ENCODE data around the gene SIK2.

The SIK2 gene

GRCh38 chr11:111730871-111731591 is 128.8 kb downstream of the SIK2 start:
- DNase-seq (ENCODE audit: low spot score) = peak; percentile 27

GRCh38 chr11:111731821-111732220 is 129.6 kb downstream of the SIK2 start:
- no peak for DNase-seq (ENCODE audit: low spot score)

- DNase-seq (ENCODE audit: low spot score) = peak; percentile 82
These were observed 130.8 kb downstream of the SIK2 start for GRCh38 chr11:111733016-111733415.

GRCh38 chr11:111733611-111734088 is 131.4 kb downstream of the SIK2 start:
- DNase-seq (ENCODE audit: low spot score) = peak; percentile 29

- peak; percentile 15 for DNase-seq (ENCODE audit: low spot score)
These were observed 132.1 kb downstream of the SIK2 start for GRCh38 chr11:111734101-111734953.

GRCh38 chr11:111734954-111735261 is 132.7 kb downstream of the SIK2 start:
- DNase-seq (ENCODE audit: low spot score) = no peak

GRCh38 chr11:111735262-111736116 is 133.2 kb downstream of the SIK2 start:
- DNase-seq (ENCODE audit: low spot score) = peak; percentile 91

GRCh38 chr11:111736181-111736590 is 133.9 kb downstream of the SIK2 start:
- peak; percentile 70 for DNase-seq (ENCODE audit: low spot score)

DNA sequence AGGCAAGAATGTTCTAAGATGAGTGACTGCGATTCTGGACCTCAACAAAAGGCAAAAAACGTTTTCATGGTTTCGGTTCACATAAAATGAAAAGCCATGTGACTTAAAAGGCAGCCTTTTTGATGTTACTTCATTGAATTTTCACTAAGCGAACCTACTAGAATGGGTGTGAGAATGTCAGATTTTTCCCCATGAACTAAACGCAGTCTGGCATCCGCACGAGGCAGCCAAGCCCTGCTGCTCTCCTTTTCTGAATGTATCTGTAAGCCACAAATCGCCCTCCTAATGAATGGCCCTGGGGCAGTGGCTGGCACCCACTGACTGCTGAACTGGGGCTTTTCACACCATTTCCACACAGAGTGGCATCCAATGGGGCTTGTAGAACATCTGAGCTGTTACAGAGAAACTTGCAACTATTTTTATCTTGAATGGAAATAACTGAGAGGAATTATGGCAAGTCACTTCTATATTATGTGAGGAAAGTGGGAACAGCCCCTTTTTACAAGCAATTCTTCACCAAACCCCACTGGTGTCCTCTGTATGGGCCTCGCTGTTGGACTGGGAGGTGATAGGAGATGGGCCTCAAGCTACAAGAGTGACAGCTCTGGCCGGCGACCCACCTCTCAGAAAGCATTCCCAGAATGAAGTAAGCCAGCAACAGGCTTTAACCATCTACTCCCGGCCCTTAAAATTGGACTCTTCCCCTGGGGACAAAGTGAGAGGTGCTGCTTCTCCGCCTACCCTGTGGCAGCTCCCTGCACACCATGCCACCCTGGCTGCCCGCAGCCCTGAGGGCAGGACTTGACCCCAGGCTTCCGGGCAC is 134.6 kb downstream of the SIK2 start:
- no peak for DNase-seq (ENCODE audit: low spot score)

DNA sequence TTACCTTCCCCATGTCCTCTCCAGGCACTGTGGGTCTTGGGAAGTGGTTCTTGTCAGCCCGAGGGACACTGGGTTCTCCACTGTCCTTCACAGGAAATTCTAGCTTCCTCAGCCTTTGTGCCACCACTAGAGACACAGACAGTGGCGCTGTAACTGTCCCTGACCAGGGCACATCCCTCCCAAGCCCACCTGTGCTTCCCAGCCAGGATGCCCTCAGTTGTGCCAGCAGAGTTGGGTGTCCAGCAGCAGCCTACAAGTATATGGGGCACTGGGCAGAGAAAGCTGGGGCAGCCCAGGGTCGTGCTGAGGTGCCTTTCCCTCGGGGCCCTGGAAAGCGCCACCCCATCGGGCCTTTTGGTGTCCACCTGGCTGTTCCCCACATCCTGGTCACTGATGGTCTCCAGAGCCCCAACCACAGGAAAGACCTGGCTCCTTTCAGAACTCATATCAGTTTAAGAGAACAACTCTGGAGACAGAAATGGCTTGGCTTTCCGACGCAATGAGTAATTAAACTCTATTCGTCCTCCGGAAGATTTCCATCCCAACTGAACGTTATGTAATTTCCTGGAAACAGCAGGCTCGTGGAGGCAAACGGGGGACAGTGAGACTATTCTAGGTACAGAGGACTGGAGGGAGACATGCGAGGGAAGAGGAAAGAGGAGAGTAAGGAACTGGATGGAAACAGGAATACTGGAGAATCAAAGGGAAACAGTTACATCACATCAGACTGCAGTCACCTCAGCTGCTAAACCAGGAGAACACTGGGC is 135.4 kb downstream of the SIK2 start:
- DNase-seq (ENCODE audit: low spot score) = peak; percentile 23

DNA sequence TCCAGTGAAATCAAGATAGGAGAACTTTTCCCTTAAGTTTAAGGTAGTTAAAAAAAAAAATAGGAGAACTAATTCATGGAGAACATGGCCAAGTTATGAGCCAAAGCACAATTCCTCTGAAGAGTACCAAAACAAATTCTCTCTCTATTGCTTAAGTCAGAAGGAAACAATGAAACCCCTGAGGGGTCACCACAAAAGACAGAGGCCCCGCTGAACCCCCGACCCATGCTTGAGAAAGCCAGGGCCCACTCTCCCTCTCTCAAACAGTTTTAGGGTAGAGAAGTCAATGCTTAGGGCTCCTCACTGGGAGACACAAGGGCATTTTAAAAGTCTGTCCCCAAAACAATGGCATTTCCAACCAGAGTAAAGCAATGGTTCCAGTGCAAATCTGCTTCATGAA is 137.1 kb downstream of the SIK2 start:
- no peak for DNase-seq (ENCODE audit: low spot score)

DNA sequence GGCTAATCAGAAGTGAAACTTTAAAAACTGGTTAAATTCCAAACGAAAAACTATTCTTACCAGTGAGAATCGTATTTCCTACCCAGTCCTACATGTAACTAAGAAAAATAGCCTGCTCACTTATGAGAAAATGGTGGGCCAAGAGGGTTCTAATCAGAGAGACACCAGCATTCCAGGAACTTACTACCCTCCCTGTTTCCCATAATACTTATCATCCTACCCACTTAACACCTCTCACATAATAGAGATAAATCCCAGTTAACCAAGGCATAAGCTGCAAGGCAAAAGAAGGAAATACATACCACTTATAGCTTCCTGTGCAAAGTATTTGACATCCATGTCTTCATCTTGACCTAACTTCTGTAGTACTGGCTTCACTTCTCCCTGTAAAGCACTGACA is 139.5 kb downstream of the SIK2 start:
- DNase-seq (ENCODE audit: low spot score) = no peak

- DNase-seq (ENCODE audit: low spot score) = no peak
These were observed 141.5 kb downstream of the SIK2 start for GRCh38 chr11:111743700-111744099.

DNA sequence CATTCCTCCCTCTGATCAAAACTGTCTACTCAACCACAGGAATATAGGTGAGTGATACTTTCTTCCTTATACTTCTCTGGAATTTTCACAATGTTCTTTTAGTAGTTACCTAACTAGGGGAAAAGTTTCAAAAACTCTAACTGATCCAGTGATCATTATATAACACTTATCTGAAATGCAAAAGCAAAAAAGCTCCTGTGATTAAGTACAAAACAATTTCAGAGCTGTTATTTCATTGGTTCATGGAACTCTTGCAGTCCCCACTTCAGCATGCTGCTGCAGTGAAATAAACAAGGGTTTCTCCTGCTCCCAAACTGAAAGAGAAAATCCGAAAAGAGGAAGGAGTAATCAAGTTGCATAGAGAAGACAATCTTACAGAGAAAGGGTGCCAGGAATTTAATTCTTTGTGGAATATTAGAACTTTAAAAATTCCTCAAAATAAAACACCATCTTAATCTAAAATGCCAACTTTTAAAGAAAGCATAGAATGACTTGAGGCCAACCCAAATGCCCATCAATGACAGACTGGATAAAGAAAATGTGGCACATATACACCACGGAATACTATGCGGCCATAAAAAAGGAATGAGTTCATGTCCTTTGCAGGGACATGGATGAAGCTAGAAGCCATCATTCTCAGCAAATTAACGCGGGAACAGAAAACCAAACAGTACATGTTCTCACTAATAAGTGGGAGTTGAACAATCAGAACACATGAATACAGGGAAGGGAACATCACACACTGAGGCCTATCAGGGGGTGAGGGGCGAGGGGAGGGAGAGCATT is 143.7 kb downstream of the SIK2 start:
- peak; percentile 59 for DNase-seq (ENCODE audit: low spot score)

DNA sequence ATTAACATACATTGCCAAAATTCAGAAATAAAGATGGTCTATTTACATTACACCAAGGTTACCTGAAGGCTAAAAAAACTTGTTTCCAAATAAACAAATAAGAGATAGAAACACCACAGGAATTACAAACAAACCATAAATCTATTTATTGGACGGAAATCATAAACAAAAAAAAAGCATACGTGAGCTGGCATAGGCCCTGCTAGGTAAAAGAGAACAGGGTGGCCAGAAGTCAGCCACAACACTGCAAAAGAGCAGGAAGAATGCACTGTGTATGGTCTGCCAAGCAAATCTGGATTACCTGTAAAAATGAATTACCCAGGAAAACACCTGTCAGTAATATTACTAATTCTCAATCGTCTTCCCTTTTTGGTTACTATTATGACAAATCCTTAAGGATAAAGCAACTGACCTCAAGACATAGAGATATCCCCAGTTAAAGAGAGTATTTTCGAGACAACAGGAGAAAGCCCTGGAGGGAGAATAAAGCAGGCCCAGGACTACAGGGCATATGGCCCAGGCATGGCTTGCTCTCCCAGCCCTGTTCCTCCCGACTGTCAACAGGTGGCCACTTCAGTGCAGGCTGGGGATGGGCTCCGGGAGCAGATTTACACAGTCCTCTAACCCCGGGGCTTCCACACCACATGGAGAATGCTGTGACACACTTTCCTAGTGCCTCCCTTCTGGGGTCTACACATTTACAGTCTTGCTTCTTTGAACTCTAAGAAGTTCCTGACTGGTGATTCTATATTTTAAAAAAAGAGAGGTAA is 146.0 kb downstream of the SIK2 start:
- DNase-seq (ENCODE audit: low spot score) = no peak

GRCh38 chr11:111749646-111750045 is 147.4 kb downstream of the SIK2 start:
- no peak for DNase-seq (ENCODE audit: low spot score)

- no peak for DNase-seq (ENCODE audit: low spot score)
These were observed 153.8 kb downstream of the SIK2 start for GRCh38 chr11:111756097-111756496.

DNA sequence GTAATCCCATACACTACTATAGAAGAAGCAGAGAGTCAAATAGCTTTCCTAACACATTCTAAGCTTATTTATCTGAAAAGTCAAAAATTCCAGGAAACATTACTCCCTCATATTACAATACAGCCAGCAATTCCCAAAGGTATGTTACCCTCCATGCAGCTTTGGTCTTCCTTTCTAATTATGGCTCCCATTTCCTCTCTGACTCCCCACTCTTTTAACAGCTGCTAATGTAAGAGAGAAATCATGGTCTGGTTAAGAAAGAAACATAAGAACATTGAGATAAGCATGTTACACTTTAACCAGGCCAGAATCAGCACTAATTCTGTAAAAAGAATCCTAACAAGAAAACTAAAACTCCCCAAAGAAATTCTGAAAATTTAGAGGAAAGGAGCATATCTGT is 157.1 kb downstream of the SIK2 start:
- DNase-seq (ENCODE audit: low spot score) = no peak

DNA sequence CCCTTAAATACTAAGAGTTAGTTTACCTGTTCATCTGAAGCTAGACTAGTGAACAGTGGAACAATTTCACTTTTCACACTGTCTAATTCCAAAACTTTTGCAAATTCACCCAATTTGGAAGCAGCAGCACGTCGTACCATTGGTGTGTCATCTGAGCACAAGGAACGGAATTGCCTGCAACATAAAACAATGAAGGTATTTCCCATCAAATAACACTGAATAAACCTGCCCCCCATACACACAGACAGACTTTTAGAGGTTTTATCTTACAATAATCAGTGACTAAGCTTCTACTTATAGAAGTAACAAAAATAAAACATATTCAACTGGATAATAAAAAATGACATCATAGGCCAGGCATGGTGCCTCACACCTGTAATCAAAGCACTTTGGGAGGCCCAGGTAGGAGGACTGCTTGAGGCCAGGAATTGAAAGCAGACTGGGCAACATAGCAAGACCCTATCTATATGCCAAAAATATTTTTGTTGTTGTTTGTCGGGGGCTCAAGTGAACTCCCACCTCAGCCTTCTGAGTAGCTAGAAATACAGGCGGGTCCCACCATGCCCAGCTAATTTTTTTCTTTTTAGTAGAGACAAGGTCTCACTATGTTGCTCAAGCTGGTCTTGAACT is 157.6 kb downstream of the SIK2 start:
- DNase-seq (ENCODE audit: low spot score) = no peak

Measured in GM03348 (cell line).